GM18873 (cell line): Measurements from ENCODE around the gene TICAM2.

Experiments used
- ATAC-seq: cut with Tn5 transposase; IDR thresholded peaks from one replicate; pipeline ENCODE4 v1.9.1; 2021; ENCODE audit warnings: mild to moderate bottlenecking, moderate library complexity, moderate number of reproducible peaks; ENCODE audit not compliant: unreplicated experiment, low FRiP score

The TICAM2 gene

GRCh38 chr5:115541611-115542010 lies 60.7 kb downstream of the TICAM2 start:
- no peak for ATAC-seq

- no peak for ATAC-seq
These were observed 66.7 kb downstream of the TICAM2 start for GRCh38 chr5:115535479-115536035.

GRCh38 chr5:115532517-115532916 lies 69.8 kb downstream of the TICAM2 start:
- ATAC-seq, result no peak

GRCh38 chr5:115531787-115532367 lies 70.4 kb downstream of the TICAM2 start:
- ATAC-seq, result no peak

GRCh38 chr5:115531380-115531779 lies 70.9 kb downstream of the TICAM2 start:
- no peak for ATAC-seq

- no peak for ATAC-seq
These were observed 71.9 kb downstream of the TICAM2 start for GRCh38 chr5:115530426-115530825.
